Astrocyte (in vitro differentiated cells and primary cell): ENCODE measurements around the gene LILRA1.

Experiments used
- CTCF ChIP-seq: IDR thresholded peaks from 2 replicates; pipeline ENCODE4 v1.5.1; 2011; ENCODE audit warnings: low read depth, mild to moderate bottlenecking, inconsistent platforms, low read length, moderate library complexity; ENCODE audit not compliant: insufficient read depth
- EZH2 ChIP-seq: IDR thresholded peaks from 2 replicates; pipeline ENCODE4 v1.6.1; 2012; ENCODE audit warnings: mild to moderate bottlenecking, low read length, inconsistent platforms; ENCODE audit not compliant: insufficient read depth

- no peak for TF ChIP-seq CTCF
- no peak for TF ChIP-seq EZH2
Measured at GRCh38 chr19:54548806-54549205, 44.6 kb upstream of the LILRA1 start.
